Fibroblast of gingiva (primary cell): ENCODE data around the gene ATP11C.
"Not testable (repeated sequence)": the region's sequence is repeated elsewhere in the genome, so short reads cannot be mapped to it uniquely, and the experiment has no call there.

ENCODE experiments used
- DNase-seq: peaks from one replicate; pipeline ENCODE4 v3.0.0-alpha.2; 2011; ENCODE audit warnings: low read depth

Gene ATP11C

GRCh38 chrX:139856826-139857225 is 76.0 kb downstream of the ATP11C start:
- not testable (repeated sequence) for DNase-seq

GRCh38 chrX:139851730-139852129 is 81.1 kb downstream of the ATP11C start:
- DNase-seq, result no peak

GRCh38 chrX:139850968-139851367 is 81.9 kb downstream of the ATP11C start:
- DNase-seq, result no peak

GRCh38 chrX:139844884-139845283 is 88.0 kb downstream of the ATP11C start:
- no peak for DNase-seq

GRCh38 chrX:139844163-139844562 is 88.7 kb downstream of the ATP11C start:
- no peak for DNase-seq

- DNase-seq, result no peak
These were observed 90.3 kb downstream of the ATP11C start for GRCh38 chrX:139842326-139843185.

GRCh38 chrX:139836335-139836734 is 96.5 kb downstream of the ATP11C start:
- DNase-seq, result not testable (repeated sequence)

- no peak for DNase-seq
These were observed 98.0 kb downstream of the ATP11C start for GRCh38 chrX:139834879-139835278.

GRCh38 chrX:139832718-139833309 is 100.0 kb downstream of the ATP11C start:
- no peak for DNase-seq

GRCh38 chrX:139831675-139832456 is 101.0 kb downstream of the ATP11C start:
- DNase-seq, result peak; percentile 67

GRCh38 chrX:139831017-139831416 is 101.8 kb downstream of the ATP11C start:
- DNase-seq, result no peak

- DNase-seq, result no peak
These were observed 104.0 kb downstream of the ATP11C start for GRCh38 chrX:139828830-139829229.

GRCh38 chrX:139828033-139828432 is 104.8 kb downstream of the ATP11C start:
- no peak for DNase-seq

- DNase-seq, result peak; percentile 71
These were observed 106.5 kb downstream of the ATP11C start for GRCh38 chrX:139826065-139827044.

GRCh38 chrX:139825618-139826017 is 107.2 kb downstream of the ATP11C start:
- no peak for DNase-seq

GRCh38 chrX:139823806-139824205 is 109.0 kb downstream of the ATP11C start:
- peak; percentile 6 for DNase-seq

- no peak for DNase-seq
These were observed 112.4 kb downstream of the ATP11C start for GRCh38 chrX:139820358-139820984.

GRCh38 chrX:139816204-139816603 is 116.6 kb downstream of the ATP11C start:
- no peak for DNase-seq

GRCh38 chrX:139815771-139816170 is 117.1 kb downstream of the ATP11C start:
- no peak for DNase-seq

- DNase-seq, result no peak
These were observed 120.8 kb downstream of the ATP11C start for GRCh38 chrX:139811942-139812629.
